Fibroblast of skin of scalp (primary cell): ENCODE measurements around the gene FURIN.
"Not testable (repeated sequence)": the region's sequence is repeated elsewhere in the genome, so short reads cannot be mapped to it uniquely, and the experiment has no call there.

Source experiments
- DNase-seq: peaks from one replicate; pipeline ENCODE4 v3.0.0-alpha.2; 2013

Gene FURIN

GRCh38 chr15:90916461-90916860 is 48.1 kb downstream of the FURIN start:
- no peak for DNase-seq

GRCh38 chr15:90917569-90917968 is 49.2 kb downstream of the FURIN start:
- no peak for DNase-seq

- no peak for DNase-seq
Observed at GRCh38 chr15:90918034-90918788, 49.8 kb downstream of the FURIN start.

- DNase-seq: no peak
Observed at GRCh38 chr15:90918835-90919234, 50.4 kb downstream of the FURIN start.

DNA sequence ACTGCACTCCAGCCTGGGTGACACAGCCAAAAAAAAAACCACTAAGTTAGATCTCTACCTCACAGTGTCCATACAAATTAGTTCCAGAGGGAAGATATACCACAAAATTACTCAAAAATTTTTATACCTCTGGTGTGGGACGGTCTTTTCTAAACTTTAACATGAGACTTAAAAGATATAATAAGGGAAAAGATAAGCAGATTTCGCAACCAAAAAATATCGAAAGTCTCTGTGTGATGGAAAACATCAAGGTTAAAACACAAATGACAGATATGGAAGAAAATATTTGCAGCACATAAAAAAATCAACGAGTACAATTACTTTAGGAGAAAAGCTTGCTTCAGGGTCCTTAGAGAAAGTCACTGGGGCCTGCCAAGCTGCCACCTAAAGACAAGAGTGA is 53.5 kb downstream of the FURIN start:
- DNase-seq: no peak

DNA sequence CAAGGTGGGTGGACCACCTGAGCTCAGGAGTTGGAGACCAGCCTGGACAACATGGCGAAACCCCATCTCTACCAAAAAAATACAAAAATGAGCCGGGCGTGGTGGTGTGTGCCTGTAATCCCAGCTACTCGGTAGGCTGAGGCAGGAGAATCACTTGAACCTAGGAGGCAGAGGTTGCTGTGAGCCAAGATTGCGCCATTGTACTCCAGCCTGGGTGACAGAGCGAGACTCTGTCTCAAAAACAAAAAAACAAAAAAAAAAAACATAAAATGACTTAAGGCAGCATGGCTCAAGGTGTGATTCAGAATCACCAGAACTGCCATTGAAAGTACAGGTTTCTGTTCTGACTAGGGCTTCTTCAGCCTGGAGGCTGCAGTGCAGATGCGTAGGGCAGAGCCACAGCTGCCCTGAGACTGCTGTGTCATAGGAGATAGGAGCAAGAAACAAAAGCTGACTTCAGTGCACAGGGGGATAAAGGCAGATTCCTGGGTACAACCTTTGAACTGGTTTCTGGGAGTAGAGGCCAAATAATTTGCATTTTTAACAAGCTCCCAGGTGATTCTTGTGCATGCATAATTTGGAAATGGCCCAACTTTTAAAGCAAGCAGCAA is 54.4 kb downstream of the FURIN start:
- not testable (repeated sequence) for DNase-seq

DNA sequence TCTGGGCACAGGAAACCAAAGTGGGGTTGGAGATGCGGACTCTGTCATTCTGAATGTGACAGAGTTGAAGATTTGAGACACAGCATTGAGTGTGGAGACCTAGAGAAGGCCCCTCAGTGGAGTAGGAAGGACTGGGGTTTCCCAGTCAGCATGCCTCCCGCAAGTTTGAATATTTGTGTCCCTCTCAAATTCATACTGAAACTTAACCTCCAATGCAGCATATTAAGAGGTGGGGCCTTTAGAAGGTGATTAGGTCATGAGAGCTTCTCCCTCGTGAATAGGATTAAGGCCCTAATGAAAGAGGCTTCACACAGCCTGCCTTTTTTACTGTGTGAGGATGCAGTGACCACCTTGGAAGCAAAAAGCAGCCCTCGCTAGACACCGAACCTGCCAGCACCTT is 56.0 kb downstream of the FURIN start:
- DNase-seq: no peak

- DNase-seq: not testable (repeated sequence)
Observed at GRCh38 chr15:90926766-90927165, 58.4 kb downstream of the FURIN start.

DNA sequence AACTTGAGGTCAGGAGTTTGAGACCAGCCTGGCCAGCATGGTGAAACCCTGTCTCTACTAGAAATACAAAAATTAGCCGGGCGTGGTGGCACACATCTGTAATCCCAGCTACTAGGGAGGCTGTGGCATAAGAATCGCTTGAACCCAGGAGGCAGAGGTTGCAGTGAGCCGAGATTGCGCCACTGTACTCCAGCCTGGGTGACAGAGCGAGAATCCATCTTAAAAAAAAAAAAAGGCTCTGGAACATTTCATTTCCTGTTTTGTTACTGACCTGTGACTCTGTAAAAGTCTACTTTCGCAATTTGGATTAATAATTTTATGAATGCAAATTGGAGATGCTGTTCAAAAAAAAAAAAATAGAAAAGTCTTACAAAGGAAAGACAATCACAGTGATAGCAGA is 59.7 kb downstream of the FURIN start:
- not testable (repeated sequence) for DNase-seq

GRCh38 chr15:90929246-90930019 is 61.0 kb downstream of the FURIN start:
- no peak for DNase-seq

GRCh38 chr15:90930861-90931574 is 62.6 kb downstream of the FURIN start:
- DNase-seq: no peak

GRCh38 chr15:90931575-90931827 is 63.1 kb downstream of the FURIN start:
- DNase-seq: no peak

DNA sequence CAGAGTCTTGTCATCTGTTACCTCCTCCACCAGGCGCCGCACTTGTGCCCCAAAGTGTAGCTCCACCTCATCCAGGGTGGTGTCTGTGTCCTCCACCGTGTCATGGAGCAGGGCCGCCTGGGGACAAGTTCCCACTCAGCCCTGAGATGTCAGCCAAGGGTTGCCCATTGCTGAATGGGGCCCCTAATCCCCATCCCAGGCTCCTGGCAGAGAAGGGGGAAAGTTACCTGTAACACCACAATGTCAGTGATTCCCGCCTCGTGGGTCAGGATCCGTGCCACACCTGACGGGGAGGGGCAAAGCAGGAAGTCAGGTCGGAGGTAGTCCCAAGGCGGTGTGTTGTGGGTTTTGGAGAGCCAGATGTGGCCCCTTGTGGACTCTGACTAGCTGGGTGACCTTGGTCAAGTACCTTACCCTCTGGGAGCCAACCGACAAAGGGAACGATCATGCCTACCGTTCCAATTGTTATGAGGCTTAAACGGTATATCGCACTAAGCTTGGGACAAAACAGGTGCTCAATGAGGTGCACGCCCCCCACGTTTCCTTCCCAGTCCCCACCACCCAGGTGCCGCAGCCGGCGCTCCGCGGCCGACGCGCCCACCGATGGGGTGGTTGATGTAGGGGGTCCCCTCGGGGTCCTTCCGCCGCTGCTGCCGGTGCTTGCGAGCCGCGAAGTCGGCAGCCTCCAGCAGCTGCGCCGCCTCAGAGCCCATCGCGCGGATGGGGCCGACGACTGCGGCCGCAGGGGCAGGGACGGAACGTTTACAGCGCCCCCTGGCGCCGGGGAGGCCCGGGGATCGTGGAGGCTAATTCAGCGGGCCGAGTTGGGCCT is 63.7 kb downstream of the FURIN start, which contains the start of gene HDDC3:
HDDC3 (minus strand) TSS at position 722 of the 832 bp plus-strand sequence; CDS start at position 713, 9 bp downstream.
- DNase-seq: peak; percentile 81

GRCh38 chr15:90932660-90932991 is 64.2 kb downstream of the FURIN start:
- no peak for DNase-seq
